HCT116 (cell line): ENCODE data around the gene PPP1R13L. TPM values are rescaled to one million over a fixed set of nuclear protein-coding genes. Genes with fewer than 3 reads are reported as not detected.

Source experiments
- ATAC-seq: fragments of 200-7000 bp; cut with Tn5 transposase; 2 replicates; pipeline ENCODE4 v1.9.1; 2020; ENCODE audit warnings: mild to moderate bottlenecking, moderate library complexity
- BruUV-seq: library from RNA; stranded (reverse); fragments of 400-500 nt; replicated peaks from 2 replicates; lab custom pipeline; 2021; lab: Mats Ljungman, UMichigan
- CTCF ChIA-PET: fragments of 300-600 bp; sonication (Branson Sonifier 250); formaldehyde crosslinking; loops from one replicate; lab custom pipeline; 2021; ENCODE audit warnings: antibody characterized with exemption; lab: Charles Lee
- POLR2A ChIA-PET: fragments of 300-600, 350-600 bp; sonication (Branson Sonifier 250); formaldehyde crosslinking; loops from one replicate; lab custom pipeline; 2021; ENCODE audit warnings: antibody characterized with exemption; lab: Charles Lee
- RAD21 ChIA-PET, 2 experiments: fragments of 300-600 bp; sonication (Branson Sonifier 250); formaldehyde crosslinking; loops; one replicate each; lab custom pipeline; 2023; ENCODE audit warnings: low total read pairs in 2 of 2; ENCODE audit not compliant: uncharacterized antibody in 2 of 2, unreplicated experiment in 2 of 2, low non-redundant PET in 1 of 2; lab: Charles Lee
- DNase-seq: peaks from one replicate; pipeline ENCODE4 v3.0.0-alpha.2; 2010; ENCODE audit warnings: low read depth, low spot score
- H2AFZ ChIP-seq: fragments of 200-600 bp; shearing (Covaris generic), sonication (generic); 2 replicates; pipeline ENCODE4 v1.6.1; 2017; ENCODE audit warnings: low read depth, mixed run types, mixed read lengths, antibody characterized with exemption, low read length; ENCODE audit not compliant: poor library complexity, severe bottlenecking
- H3K27ac ChIP-seq: 2 replicates; pipeline ENCODE4 v1.5.1; 2012; ENCODE audit warnings: low read depth, low read length
- H3K27me3 ChIP-seq: fragments of 200-600 bp; sonication (generic); 2 replicates; pipeline ENCODE4 v1.6.1; 2016; ENCODE audit warnings: mixed run types, low read length, mixed read lengths; ENCODE audit not compliant: insufficient read depth
- H3K36me3 ChIP-seq, 2 experiments: fragments of 200-500 bp in 1 of 2; fragments of 200-600 bp in 1 of 2; sonication (Bioruptor generic) in 1 of 2; sonication (generic) in 1 of 2; 2 replicates each; pipeline versions ENCODE4 v1.5.1 to v1.6.1; 2014 to 2016; ENCODE audit warnings: low read length in 2 of 2, inconsistent platforms in 1 of 2, mixed read lengths in 1 of 2, mixed run types in 1 of 2; ENCODE audit not compliant: insufficient read depth in 2 of 2, control insufficient read depth in 1 of 2
- H3K4me1 ChIP-seq, 2 experiments: fragments of 200-600 bp in 1 of 2; sonication (generic) in 1 of 2; 2 replicates each; pipeline versions ENCODE4 v1.5.1 to v1.6.1; 2012 to 2017; ENCODE audit warnings: low read length in 2 of 2, inconsistent platforms in 1 of 2, mild to moderate bottlenecking in 1 of 2, mixed read lengths in 1 of 2, mixed run types in 1 of 2, moderate library complexity in 1 of 2; ENCODE audit not compliant: insufficient read depth in 2 of 2, control insufficient read depth in 1 of 2
- H3K4me2 ChIP-seq: fragments of 200-600 bp; sonication (generic); 2 replicates; pipeline ENCODE4 v1.6.1; 2017; ENCODE audit warnings: mixed run types, low read length, mixed read lengths
- H3K4me3 ChIP-seq, 2 experiments: fragments of 200-600 bp in 1 of 2; sonication (generic) in 1 of 2; replicated peaks in 1 of 2; 2 replicates each; pipeline ENCODE4 v1.5.1; 2011 to 2016; ENCODE audit warnings: low read length in 2 of 2, control low read depth in 1 of 2, low read depth in 1 of 2, mild to moderate bottlenecking in 1 of 2, mixed read lengths in 1 of 2, mixed run types in 1 of 2
- H3K79me2 ChIP-seq: fragments of 200-600 bp; sonication (generic); 2 replicates; pipeline ENCODE4 v1.6.1; 2017; ENCODE audit warnings: mild to moderate bottlenecking, mixed run types, low read length, moderate library complexity, mixed read lengths; ENCODE audit not compliant: insufficient read depth
- H3K9ac ChIP-seq: fragments of 200-600 bp; sonication (generic); 2 replicates; pipeline ENCODE4 v1.6.1; 2016; ENCODE audit warnings: low read length, mixed read lengths
- H3K9me2 ChIP-seq: fragments of 200-600 bp; sonication (generic), shearing (Covaris generic); 2 replicates; pipeline ENCODE4 v1.6.1; 2017; ENCODE audit warnings: mixed run types, mild to moderate bottlenecking, moderate library complexity; ENCODE audit not compliant: insufficient read depth
- H3K9me3 ChIP-seq, 2 experiments: fragments of 200-500 bp in 1 of 2; fragments of 200-600 bp in 1 of 2; sonication (Bioruptor generic) in 1 of 2; sonication (generic) in 1 of 2; 2 replicates each; pipeline ENCODE4 v1.6.1; 2014 to 2017; ENCODE audit warnings: low read length in 2 of 2, mixed read lengths in 2 of 2, inconsistent platforms in 1 of 2, low read depth in 1 of 2, mild to moderate bottlenecking in 1 of 2, mixed run types in 1 of 2, moderate library complexity in 1 of 2; ENCODE audit not compliant: control insufficient read depth in 1 of 2, insufficient read depth in 1 of 2
- H4K20me1 ChIP-seq: fragments of 200-600 bp; sonication (generic), shearing (Covaris generic); 2 replicates; pipeline ENCODE4 v1.6.1; 2017; ENCODE audit warnings: mixed run types, mild to moderate bottlenecking, moderate library complexity; ENCODE audit not compliant: insufficient read depth
- CBX3 ChIP-seq: IDR thresholded peaks from 2 replicates; pipeline ENCODE4 v1.6.1; 2012; ENCODE audit warnings: low read depth
- CEBPB ChIP-seq: IDR thresholded peaks from 2 replicates; pipeline ENCODE4 v1.6.1; 2012; ENCODE audit warnings: low read depth
- EGR1 ChIP-seq: IDR thresholded peaks from 2 replicates; pipeline ENCODE4 v1.6.1; 2012; ENCODE audit warnings: low read depth
- ELF1 ChIP-seq: IDR thresholded peaks from 2 replicates; pipeline ENCODE4 v1.6.1; 2012; ENCODE audit warnings: low read depth, borderline replicate concordance
- EZH2phosphoT487 ChIP-seq: fragments of 200-600 bp; IDR thresholded peaks from 2 replicates; pipeline ENCODE4 v1.6.1; 2018; ENCODE audit warnings: antibody characterized with exemption, borderline replicate concordance
- JUND ChIP-seq: IDR thresholded peaks from 2 replicates; pipeline ENCODE4 v1.6.1; 2012
- POLR2A ChIP-seq: IDR thresholded peaks from 2 replicates; pipeline ENCODE4 v1.7.0; 2011; ENCODE audit warnings: borderline replicate concordance; ENCODE audit not compliant: insufficient read depth, insufficient read length; ENCODE audit errors: extremely low read depth
- POLR2AphosphoS5 ChIP-seq: IDR thresholded peaks from 2 replicates; pipeline ENCODE4 v1.6.1; 2011; ENCODE audit warnings: mild to moderate bottlenecking, low read depth, low read length, moderate library complexity
- RAD21 ChIP-seq: IDR thresholded peaks from 2 replicates; pipeline ENCODE4 v1.6.1; 2012; ENCODE audit warnings: low read depth, mild to moderate bottlenecking
- SIN3A ChIP-seq: IDR thresholded peaks from 2 replicates; pipeline ENCODE4 v1.6.1; 2012; ENCODE audit warnings: low read depth
- SP1 ChIP-seq: IDR thresholded peaks from 2 replicates; pipeline ENCODE4 v1.6.1; 2012; ENCODE audit warnings: low read depth
- TCF7L2 ChIP-seq: IDR thresholded peaks from 2 replicates; pipeline ENCODE4 v1.7.0; 2011; ENCODE audit warnings: borderline replicate concordance, inconsistent platforms; ENCODE audit not compliant: insufficient read depth, insufficient read length; ENCODE audit errors: extremely low read depth
- YY1 ChIP-seq: IDR thresholded peaks from 2 replicates; pipeline ENCODE4 v1.6.1; 2011; ENCODE audit warnings: low read length, low read depth, moderate library complexity, mild to moderate bottlenecking; ENCODE audit not compliant: insufficient replicate concordance; ENCODE audit errors: extremely low read depth
- ZNF274 ChIP-seq: fragments of 200-500 bp; sonication (Bioruptor generic); IDR thresholded peaks from 2 replicates; pipeline ENCODE4 v1.6.1; 2014; ENCODE audit warnings: mild to moderate bottlenecking, low read depth, low read length, inconsistent platforms
- intact Hi-C: fragments of 100-400 bp; cut with micrococcal nuclease; formaldehyde crosslinking; loops from 2 replicates; pipeline ENCODE4 v1.10.0; 2022
- total RNA-seq: library from RNA; stranded (reverse); gene quantifications from one replicate; pipeline ENCODE4 v1.2.1, GENCODE V29; 2021; ENCODE audit not compliant: unreplicated experiment
- TF ChIP-seq, protein P1 (sequence below): IDR thresholded peaks from 2 replicates; pipeline ENCODE4 v1.6.1; 2012
- TF ChIP-seq, protein P2 (sequence below): IDR thresholded peaks from 2 replicates; pipeline ENCODE4 v1.6.1; 2012
- TF ChIP-seq, protein P3 (sequence below): IDR thresholded peaks from 2 replicates; pipeline ENCODE4 v1.6.1; 2012; ENCODE audit warnings: low read depth
- TF ChIP-seq, protein P4 (sequence below): IDR thresholded peaks from 2 replicates; pipeline ENCODE4 v1.6.1; 2011; ENCODE audit warnings: mild to moderate bottlenecking, low read length, moderate library complexity; ENCODE audit not compliant: insufficient replicate concordance; ENCODE audit errors: extremely low read depth

PPP1R13L gene
- total RNA-seq, 1 experiment from 2014 or later, result 89.1 TPM

DNA sequence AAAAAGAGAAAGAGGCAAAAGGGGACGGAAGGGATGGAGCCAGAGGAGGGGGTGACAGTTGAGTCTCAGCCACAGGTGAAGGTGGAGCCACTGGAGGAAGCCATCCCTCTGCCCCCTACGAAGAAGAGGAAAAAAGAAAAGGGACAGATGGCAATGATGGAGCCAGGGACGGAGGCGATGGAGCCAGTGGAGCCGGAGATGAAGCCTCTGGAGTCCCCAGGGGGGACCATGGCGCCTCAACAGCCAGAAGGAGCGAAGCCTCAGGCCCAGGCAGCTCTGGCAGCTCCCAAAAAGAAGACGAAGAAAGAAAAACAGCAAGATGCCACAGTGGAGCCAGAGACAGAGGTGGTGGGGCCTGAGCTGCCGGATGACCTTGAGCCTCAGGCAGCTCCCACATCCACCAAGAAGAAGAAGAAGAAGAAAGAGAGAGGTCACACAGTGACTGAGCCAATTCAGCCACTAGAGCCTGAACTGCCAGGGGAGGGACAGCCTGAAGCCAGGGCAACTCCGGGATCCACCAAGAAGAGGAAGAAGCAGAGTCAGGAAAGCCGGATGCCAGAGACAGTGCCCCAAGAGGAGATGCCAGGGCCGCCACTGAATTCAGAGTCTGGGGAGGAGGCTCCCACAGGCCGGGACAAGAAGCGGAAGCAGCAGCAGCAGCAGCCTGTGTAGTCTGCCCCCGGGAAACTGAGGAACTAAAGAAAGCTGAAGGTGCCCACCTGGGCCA lies 4.1 kb upstream of the PPP1R13L start (continued):
- TF ChIP-seq, protein P1, sequence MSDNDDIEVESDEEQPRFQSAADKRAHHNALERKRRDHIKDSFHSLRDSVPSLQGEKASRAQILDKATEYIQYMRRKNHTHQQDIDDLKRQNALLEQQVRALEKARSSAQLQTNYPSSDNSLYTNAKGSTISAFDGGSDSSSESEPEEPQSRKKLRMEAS, result no peak
- TF ChIP-seq, protein P2, sequence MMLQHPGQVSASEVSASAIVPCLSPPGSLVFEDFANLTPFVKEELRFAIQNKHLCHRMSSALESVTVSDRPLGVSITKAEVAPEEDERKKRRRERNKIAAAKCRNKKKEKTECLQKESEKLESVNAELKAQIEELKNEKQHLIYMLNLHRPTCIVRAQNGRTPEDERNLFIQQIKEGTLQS, result no peak
- no peak for TF ChIP-seq EGR1

DNA sequence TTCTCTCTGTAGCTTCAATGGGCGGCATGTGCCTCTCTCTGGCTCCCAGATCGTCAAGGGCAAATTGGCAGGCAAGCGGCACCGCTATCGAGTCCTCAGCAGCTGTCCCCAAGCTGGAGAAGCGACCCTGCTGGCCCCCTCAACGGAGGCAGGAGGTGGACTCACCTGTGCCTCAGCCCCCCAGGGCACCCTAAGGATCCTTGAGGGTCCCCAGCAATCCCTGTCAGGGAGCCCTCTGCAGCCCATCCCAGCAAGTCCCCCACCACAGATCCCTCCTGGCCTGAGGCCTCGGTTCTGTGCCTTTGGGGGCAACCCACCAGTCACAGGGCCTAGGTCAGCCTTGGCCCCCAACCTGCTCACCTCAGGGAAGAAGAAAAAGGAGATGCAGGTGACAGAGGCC lies 3.3 kb upstream of the PPP1R13L start:
- ATAC-seq (no peak), DNase-seq (no peak)
- H3K4me3 ChIP-seq, result peak overlapping the region in 1 of 2 experiments; percentile 83; a peak in 2 of 4 replicates
- H3K9me2 ChIP-seq, result no peaks in the 10 kb centered on the region
- ChIA-PET CTCF (interaction anchor here (1.2 kb wide), 1 partner anchor 77 kb away, joined by 3 read pairs; no protein-coding TSS in a partner anchor), RAD21 (no interaction called here), POLR2A (interaction anchor here (1.0 kb wide), 1 partner anchor 14 kb away, joined by 3 read pairs; no protein-coding TSS in a partner anchor)
- H3K36me3 ChIP-seq, result peaks cover 2 to 17% of the 10 kb centered on the region in 2 experiments; a peak in 2 of 4 replicates
- H3K27ac ChIP-seq, result no peak overlapping the region
- H3K9ac ChIP-seq, result no peak overlapping the region
- intact Hi-C loops, result no loop called here
- H3K4me1 ChIP-seq, result peaks cover 7 to 34% of the 10 kb centered on the region in 2 experiments
- BruUV-seq, result no TSS peak
- no peaks in the 10 kb centered on the region for H4K20me1 ChIP-seq
- no peak overlapping the region for H2AFZ ChIP-seq
- TF ChIP-seq CBX3, result no peak
- TF ChIP-seq, protein P3, sequence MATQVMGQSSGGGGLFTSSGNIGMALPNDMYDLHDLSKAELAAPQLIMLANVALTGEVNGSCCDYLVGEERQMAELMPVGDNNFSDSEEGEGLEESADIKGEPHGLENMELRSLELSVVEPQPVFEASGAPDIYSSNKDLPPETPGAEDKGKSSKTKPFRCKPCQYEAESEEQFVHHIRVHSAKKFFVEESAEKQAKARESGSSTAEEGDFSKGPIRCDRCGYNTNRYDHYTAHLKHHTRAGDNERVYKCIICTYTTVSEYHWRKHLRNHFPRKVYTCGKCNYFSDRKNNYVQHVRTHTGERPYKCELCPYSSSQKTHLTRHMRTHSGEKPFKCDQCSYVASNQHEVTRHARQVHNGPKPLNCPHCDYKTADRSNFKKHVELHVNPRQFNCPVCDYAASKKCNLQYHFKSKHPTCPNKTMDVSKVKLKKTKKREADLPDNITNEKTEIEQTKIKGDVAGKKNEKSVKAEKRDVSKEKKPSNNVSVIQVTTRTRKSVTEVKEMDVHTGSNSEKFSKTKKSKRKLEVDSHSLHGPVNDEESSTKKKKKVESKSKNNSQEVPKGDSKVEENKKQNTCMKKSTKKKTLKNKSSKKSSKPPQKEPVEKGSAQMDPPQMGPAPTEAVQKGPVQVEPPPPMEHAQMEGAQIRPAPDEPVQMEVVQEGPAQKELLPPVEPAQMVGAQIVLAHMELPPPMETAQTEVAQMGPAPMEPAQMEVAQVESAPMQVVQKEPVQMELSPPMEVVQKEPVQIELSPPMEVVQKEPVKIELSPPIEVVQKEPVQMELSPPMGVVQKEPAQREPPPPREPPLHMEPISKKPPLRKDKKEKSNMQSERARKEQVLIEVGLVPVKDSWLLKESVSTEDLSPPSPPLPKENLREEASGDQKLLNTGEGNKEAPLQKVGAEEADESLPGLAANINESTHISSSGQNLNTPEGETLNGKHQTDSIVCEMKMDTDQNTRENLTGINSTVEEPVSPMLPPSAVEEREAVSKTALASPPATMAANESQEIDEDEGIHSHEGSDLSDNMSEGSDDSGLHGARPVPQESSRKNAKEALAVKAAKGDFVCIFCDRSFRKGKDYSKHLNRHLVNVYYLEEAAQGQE, result no peak
- TF ChIP-seq CEBPB, result no peak
- TF ChIP-seq YY1, result no peak
- no peak for TF ChIP-seq ELF1
- no peak for TF ChIP-seq JUND
- no peak for TF ChIP-seq SP1
- TF ChIP-seq TCF7L2, result no peak
- no peak for TF ChIP-seq EZH2phosphoT487
- no peak for TF ChIP-seq POLR2AphosphoS5
- no peak for TF ChIP-seq POLR2A
- no peak for TF ChIP-seq SIN3A
- no peak for TF ChIP-seq ZNF274
- TF ChIP-seq RAD21, result no peak
- TF ChIP-seq, protein P2, result no peak
- TF ChIP-seq, protein P4, sequence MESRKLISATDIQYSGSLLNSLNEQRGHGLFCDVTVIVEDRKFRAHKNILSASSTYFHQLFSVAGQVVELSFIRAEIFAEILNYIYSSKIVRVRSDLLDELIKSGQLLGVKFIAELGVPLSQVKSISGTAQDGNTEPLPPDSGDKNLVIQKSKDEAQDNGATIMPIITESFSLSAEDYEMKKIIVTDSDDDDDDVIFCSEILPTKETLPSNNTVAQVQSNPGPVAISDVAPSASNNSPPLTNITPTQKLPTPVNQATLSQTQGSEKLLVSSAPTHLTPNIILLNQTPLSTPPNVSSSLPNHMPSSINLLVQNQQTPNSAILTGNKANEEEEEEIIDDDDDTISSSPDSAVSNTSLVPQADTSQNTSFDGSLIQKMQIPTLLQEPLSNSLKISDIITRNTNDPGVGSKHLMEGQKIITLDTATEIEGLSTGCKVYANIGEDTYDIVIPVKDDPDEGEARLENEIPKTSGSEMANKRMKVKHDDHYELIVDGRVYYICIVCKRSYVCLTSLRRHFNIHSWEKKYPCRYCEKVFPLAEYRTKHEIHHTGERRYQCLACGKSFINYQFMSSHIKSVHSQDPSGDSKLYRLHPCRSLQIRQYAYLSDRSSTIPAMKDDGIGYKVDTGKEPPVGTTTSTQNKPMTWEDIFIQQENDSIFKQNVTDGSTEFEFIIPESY, result no peak
- peaks cover 48% of the 10 kb centered on the region for H3K79me2 ChIP-seq
- H3K9me3 ChIP-seq, result no peaks in the 10 kb centered on the region
- peak overlapping the region; percentile 78 for H3K4me2 ChIP-seq
- no peaks in the 10 kb centered on the region for H3K27me3 ChIP-seq
